ENCODE data around the gene KRTAP10-10.
"Not testable (repeated sequence)": the region's sequence is repeated elsewhere in the genome, so short reads cannot be mapped to it uniquely, and the experiment has no call there.

KRTAP10-10 gene

DNA sequence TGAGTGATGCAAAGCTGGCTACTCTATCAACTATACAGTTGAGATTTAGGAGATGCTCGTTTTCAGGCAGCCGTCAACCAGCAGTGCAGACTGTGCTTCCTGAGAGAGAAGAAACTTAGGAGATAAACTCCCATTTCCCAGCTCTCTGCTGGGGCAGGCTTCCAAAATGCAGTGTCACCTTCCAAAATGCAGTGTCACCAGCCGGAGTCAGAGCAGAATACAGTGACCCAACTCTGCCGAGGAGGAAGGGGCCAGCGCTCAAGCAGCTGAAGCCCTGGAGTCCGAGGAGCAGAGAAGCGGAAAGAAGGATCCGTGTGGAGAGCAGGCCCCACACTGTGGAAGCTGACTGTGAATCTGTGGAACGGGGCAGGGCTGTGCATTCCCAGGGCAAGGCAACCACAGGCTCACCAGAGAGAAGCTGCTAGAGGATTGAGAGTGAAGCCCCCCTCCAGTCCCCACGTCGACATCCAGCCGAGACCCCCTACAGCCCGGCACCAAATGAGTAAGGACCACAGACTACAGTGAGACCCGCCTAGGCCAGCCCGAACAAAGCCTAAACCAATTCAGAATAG lies 45.5 kb downstream of the KRTAP10-10 start:
- 0 out of 2 replicates have a peak, but pooled peaks cover 4% of the 10 kb centered on the region for H3K27me3 ChIP-seq (ENCODE audit: low read depth)
- H3K9me3 ChIP-seq: no peaks in the 10 kb centered on the region
- no peaks in the 10 kb centered on the region for H3K36me3 ChIP-seq (replicated peaks)
- H3K4me3 ChIP-seq: no peak overlapping the region
- in situ Hi-C loops (cut with MboI; ENCODE audit: low sequenced_read_pairs): no loop called here
- H3K4me1 ChIP-seq: no peaks in the 10 kb centered on the region
- DNase-seq (ENCODE audit: low spot score in 2 of 2): no peak

DNA sequence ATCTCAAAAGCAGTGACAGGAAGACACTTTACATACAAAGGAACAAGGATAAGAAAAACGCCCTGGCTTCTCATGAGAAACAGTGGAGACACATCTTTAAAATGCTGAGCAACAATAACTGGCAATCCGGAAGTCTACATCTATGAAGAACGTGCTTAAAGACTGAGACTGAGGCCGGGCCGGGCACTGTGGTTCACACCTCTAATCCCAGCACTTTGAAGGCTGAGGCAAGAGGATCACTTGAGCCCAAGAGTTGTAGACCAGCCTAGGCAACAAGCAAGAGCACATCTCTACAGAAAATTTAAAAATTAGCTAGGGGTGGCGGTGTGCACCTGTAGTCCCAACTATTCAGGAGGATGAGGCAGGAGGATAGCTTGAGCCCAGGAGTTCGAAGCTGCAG lies 46.9 kb downstream of the KRTAP10-10 start:
- Histone ChIP-seq H3K4me1 (no peaks in the 10 kb centered on the region), H3K4me3 (no peak overlapping the region), H3K27me3 (ENCODE audit: low read depth) (0 out of 2 replicates have a peak, but pooled peaks cover 4% of the 10 kb centered on the region), H3K9me3 (no peaks in the 10 kb centered on the region), H3K36me3 (replicated peaks) (no peaks in the 10 kb centered on the region)
- in situ Hi-C loops (cut with MboI; ENCODE audit: low sequenced_read_pairs): no loop called here
- DNase-seq (ENCODE audit: low spot score in 2 of 2): no peak

DNA sequence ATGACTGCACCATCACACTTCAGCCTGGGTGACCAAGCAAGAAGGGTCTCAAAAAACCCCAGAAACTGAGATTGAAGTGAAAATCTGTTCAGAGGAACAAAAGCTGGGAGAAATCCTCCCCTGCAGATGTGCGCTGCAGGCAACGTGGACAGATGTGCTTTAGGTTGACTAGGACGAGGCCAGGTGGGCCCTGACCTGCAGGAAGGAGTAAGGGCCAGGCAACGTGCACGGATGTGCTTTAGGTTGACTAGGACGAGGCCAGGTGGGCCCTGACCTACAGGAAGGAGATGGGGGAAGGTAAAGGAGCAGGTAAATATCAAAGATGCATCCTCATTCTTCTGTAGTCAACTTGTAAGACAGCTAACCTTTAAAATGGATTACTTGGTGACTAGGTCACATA lies 47.3 kb downstream of the KRTAP10-10 start:
- DNase-seq (ENCODE audit: low spot score in 2 of 2): no peak
- no peak overlapping the region for H3K4me3 ChIP-seq
- in situ Hi-C loops (cut with MboI; ENCODE audit: low sequenced_read_pairs): no loop called here
- no peaks in the 10 kb centered on the region for H3K4me1 ChIP-seq
- no peaks in the 10 kb centered on the region for H3K36me3 ChIP-seq (replicated peaks)
- no peaks in the 10 kb centered on the region for H3K9me3 ChIP-seq
- 0 out of 2 replicates have a peak, but pooled peaks cover 4% of the 10 kb centered on the region for H3K27me3 ChIP-seq (ENCODE audit: low read depth)

DNA sequence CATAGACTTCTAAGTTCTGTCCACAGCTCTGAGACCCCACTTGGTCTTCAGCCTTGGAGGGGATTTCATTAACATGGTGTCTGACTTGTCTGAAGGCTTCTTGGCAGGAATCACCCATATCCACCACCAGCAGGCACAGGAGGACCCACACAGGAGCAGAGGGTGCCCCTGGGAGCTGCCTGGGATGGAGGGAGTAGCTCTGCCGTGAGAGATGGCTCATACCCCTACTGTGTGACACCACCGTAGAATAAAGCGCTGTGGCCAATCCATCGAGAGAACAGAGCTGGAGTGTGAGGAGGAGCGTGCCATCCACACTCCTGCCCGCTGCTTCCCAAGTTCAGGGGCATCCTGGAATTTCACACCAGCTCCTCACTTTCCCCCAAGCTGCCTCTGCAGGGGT lies 47.9 kb downstream of the KRTAP10-10 start:
- H3K4me1 ChIP-seq; H3K4me3 ChIP-seq; H3K27me3 ChIP-seq (ENCODE audit: low read depth); H3K36me3 ChIP-seq (replicated peaks); in situ Hi-C loops (cut with MboI; ENCODE audit: low sequenced_read_pairs); DNase-seq (ENCODE audit: low spot score in 2 of 2); H3K9me3 ChIP-seq: not testable (repeated sequence)

DNA sequence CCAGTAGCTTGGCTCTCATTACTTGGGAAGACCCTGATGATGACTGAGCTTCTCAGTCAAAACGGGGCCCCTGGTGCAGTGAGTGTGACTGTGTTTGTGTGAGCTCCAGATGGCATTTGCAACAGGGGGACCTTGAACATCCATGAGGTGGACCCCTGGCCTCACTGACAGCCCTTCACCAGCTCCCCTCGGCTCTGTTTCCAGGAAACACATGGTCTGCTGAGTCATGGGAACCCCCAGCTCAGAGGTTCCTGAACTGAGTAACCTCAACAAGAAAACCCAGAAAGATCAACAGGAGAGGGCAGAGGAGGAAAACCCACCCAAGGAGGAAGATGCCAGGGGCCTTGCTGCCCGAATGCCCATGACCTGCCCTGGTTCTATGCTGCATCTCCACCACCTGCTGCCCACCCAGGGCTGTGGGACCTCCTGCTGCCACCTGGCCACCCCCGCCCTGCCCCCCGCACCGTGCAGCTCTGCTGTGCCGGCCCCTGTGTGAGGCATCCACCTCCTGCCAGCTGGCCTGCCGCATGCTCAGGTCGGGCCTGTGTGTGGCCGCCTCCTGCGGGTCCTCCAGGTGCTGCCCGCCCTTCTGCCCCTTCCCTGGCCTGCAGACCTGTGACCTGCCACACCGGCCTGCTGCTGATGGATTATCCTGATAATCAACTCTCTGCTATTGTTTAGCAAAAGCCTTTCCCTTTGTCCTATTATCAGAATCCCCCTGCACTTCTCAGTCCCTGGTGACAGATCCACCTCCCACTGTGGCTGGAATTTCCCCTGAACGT lies 49.0 kb downstream of the KRTAP10-10 start:
- no peak for DNase-seq (ENCODE audit: low spot score in 2 of 2)
- in situ Hi-C loops (cut with MboI; ENCODE audit: low sequenced_read_pairs): no loop called here
- no peaks in the 10 kb centered on the region for H3K27me3 ChIP-seq (ENCODE audit: low read depth)
- H3K4me1 ChIP-seq: no peaks in the 10 kb centered on the region
- H3K9me3 ChIP-seq: no peaks in the 10 kb centered on the region
- no peaks in the 10 kb centered on the region for H3K36me3 ChIP-seq (replicated peaks)
- no peak overlapping the region for H3K4me3 ChIP-seq

DNA sequence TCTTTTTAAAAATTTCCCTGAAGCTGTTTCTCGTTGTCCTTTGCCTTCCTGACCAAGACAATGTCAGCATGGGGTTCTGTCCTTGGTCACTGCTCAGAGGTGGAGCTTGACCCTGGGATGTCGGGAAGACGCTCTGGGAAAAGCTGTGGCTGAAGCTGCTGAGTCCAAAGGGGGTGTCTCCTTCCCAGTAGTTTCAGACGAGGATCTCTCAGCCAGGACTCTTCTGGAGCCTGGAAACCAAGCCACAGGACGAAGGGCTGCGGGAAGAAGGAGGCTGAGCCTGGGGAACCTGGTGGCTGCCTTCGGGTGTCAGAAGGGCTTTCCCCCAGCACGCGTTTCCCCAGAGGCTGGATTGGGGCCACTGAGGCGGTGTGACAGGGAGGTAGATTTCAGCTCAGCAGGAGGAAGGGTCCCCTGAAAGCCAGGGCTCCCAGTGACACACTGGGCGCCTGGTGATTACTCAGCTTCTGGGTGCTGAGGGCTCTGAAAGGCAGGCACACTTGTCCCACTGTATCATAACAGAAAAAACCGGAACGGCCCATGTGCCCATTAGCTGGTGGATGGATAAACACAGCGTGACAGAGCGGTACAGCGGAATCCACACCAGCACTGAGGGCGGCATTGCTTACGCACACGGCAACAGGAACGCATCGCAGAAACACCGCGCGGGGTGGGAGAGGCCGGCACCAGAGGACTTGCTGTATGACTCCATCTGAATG lies 49.8 kb downstream of the KRTAP10-10 start:
- Histone ChIP-seq H3K27me3 (ENCODE audit: low read depth) (no peaks in the 10 kb centered on the region), H3K9me3 (no peaks in the 10 kb centered on the region), H3K4me3 (no peak overlapping the region), H3K4me1 (no peaks in the 10 kb centered on the region), H3K36me3 (replicated peaks) (no peaks in the 10 kb centered on the region)
- in situ Hi-C loops (cut with MboI; ENCODE audit: low sequenced_read_pairs): no loop called here
- DNase-seq (ENCODE audit: low spot score in 2 of 2): no peak

DNA sequence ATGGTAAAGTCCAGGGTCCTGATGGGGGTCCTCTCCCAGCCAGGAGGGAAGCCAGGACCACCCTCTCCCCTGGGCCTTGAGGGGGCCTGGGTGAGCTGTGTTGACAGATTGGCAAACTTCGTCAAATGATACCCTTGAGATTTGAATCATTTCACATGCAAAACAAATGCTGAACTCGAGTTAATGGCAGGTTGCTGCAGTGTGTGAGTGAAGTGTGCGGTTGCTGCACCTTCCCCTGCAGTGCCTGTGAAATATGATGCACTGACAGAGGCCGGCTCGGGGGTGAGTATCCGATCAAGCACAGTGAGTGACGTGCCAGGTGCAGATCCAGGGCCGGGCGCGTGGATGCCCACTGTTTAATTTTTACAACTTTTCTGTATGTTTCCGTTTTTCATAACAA lies 50.5 kb downstream of the KRTAP10-10 start:
- no peak for DNase-seq (ENCODE audit: low spot score in 2 of 2)
- H3K27me3 ChIP-seq (ENCODE audit: low read depth): no peaks in the 10 kb centered on the region
- H3K9me3 ChIP-seq: no peaks in the 10 kb centered on the region
- in situ Hi-C loops (cut with MboI; ENCODE audit: low sequenced_read_pairs): no loop called here
- H3K4me3 ChIP-seq: no peak overlapping the region
- no peaks in the 10 kb centered on the region for H3K4me1 ChIP-seq
- no peaks in the 10 kb centered on the region for H3K36me3 ChIP-seq (replicated peaks)
